Upper lobe of right lung (tissue), 1 donor: Measurements from ENCODE around the gene BLOC1S1. TPM values are rescaled to one million over a fixed set of nuclear protein-coding genes. Genes with fewer than 3 reads are reported as not detected.

Source experiments
- ATAC-seq: fragments of 200-7000 bp; cut with Tn5 transposase; one replicate; pipeline ENCODE4 v1.9.1; 2020; ENCODE audit warnings: mild to moderate bottlenecking, moderate library complexity
- DNase-seq: peaks from one replicate; pipeline ENCODE4 v3.0.0-alpha.2; 2020
- H3K27ac ChIP-seq: fragments of 200-600 bp; one replicate; pipeline ENCODE4 v1.8.0; 2022
- H3K27me3 ChIP-seq: fragments of 200-600 bp; one replicate; pipeline ENCODE4 v1.8.0; 2022; ENCODE audit warnings: mild to moderate bottlenecking
- H3K36me3 ChIP-seq: fragments of 200-600 bp; one replicate; pipeline ENCODE4 v1.8.0; 2022
- H3K4me1 ChIP-seq: fragments of 200-600 bp; one replicate; pipeline ENCODE4 v1.8.0; 2022
- H3K4me3 ChIP-seq: fragments of 200-600 bp; one replicate; pipeline ENCODE4 v1.8.0; 2022; ENCODE audit warnings: mild to moderate bottlenecking
- H3K9me3 ChIP-seq: fragments of 200-600 bp; one replicate; pipeline ENCODE4 v1.8.0; 2022
- intact Hi-C: fragments of 100-400 bp; cut with DNase I; formaldehyde crosslinking; loops from one replicate; pipeline ENCODE4 v1.11.0; 2022
- total RNA-seq: library from RNA; stranded (reverse); fragmentation: NEBNext Ultra II Directional; extraction: Animal tissue kit (Norgen Biotek cat#: 25700); gene quantifications from one replicate; pipeline ENCODE4 v1.2.1, GENCODE V29; 2021
- TF ChIP-seq, protein P1 (sequence below): fragments of 200-600 bp; IDR thresholded peaks from one replicate; pipeline ENCODE4 v1.8.0; 2022; ENCODE audit warnings: antibody characterized with exemption
- donor health status: DM: no; HTN: yes; CAD: no; lungs with severe emphysema.

The BLOC1S1 gene
- total RNA-seq, 1 donor from 2014 or later = 129 TPM

DNA sequence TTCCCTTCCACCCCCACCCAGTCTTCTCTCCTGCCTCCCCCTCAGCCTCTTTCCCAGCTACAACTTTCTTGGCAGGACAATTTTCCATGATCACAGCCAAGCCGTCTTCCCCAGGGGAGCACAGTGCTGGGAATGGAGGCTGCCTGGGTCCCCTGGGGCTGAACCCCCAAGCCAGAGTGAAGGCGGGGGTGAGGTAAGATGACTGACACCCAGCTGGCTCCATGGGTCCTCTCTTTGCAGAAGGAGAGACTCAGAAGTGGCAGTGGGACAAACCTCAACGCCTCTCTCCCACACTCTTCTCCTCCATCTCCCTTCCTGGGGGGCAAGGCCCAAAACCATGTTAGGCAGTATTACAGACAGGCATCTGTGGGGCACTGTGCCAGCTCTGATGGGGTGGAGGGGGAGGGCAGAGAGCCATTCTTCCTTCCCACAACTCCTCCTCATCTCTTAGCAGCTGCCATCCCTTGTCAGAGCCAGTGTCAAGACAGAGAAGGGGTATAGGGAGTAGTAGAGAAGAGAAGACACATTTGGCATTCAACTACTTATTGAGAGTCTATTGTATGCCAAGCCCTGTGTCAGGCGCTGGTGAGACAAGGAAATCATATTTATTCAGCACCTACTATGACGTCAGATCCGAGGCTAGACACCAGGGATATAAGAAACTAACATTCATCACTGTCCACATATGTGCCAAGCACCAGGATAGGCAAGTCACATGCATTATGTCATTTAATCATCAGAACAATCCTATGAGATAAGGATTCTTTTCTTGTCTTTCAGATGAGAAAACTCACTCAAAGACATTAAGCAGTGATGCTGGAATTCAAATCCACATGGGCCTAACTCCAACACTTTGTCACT lies 11.7 kb upstream of the BLOC1S1 start:
- intact Hi-C loops = no loop called here
- TF ChIP-seq, protein P1, sequence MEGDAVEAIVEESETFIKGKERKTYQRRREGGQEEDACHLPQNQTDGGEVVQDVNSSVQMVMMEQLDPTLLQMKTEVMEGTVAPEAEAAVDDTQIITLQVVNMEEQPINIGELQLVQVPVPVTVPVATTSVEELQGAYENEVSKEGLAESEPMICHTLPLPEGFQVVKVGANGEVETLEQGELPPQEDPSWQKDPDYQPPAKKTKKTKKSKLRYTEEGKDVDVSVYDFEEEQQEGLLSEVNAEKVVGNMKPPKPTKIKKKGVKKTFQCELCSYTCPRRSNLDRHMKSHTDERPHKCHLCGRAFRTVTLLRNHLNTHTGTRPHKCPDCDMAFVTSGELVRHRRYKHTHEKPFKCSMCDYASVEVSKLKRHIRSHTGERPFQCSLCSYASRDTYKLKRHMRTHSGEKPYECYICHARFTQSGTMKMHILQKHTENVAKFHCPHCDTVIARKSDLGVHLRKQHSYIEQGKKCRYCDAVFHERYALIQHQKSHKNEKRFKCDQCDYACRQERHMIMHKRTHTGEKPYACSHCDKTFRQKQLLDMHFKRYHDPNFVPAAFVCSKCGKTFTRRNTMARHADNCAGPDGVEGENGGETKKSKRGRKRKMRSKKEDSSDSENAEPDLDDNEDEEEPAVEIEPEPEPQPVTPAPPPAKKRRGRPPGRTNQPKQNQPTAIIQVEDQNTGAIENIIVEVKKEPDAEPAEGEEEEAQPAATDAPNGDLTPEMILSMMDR = no peak
- ATAC-seq (no peak), DNase-seq (no peak)
- peaks cover 11% of the 10 kb centered on the region for H3K27me3 ChIP-seq
- no peak overlapping the region for H3K4me3 ChIP-seq
- H3K4me1 ChIP-seq = peaks cover 14% of the 10 kb centered on the region
- no peaks in the 10 kb centered on the region for H3K36me3 ChIP-seq
- no peak overlapping the region for H3K27ac ChIP-seq
- no peaks in the 10 kb centered on the region for H3K9me3 ChIP-seq

- no peaks in the 10 kb centered on the region for H3K36me3 ChIP-seq
- no peak overlapping the region for H3K27ac ChIP-seq
- peaks cover 11% of the 10 kb centered on the region for H3K27me3 ChIP-seq
- TF ChIP-seq, protein P1 = no peak
- H3K4me3 ChIP-seq = peak overlapping the region; percentile 64
- ATAC-seq = no peak
- no peak for DNase-seq
- H3K9me3 ChIP-seq = no peaks in the 10 kb centered on the region
- peaks cover 17% of the 10 kb centered on the region for H3K4me1 ChIP-seq
- intact Hi-C loops = no loop called here
Measured at GRCh38 chr12:55704824-55705718, 10.8 kb upstream of the BLOC1S1 start.

- TF ChIP-seq, protein P1 = peak; percentile 25
- H3K27me3 ChIP-seq = peaks cover 11% of the 10 kb centered on the region
- intact Hi-C loops = no loop called here
- no peaks in the 10 kb centered on the region for H3K36me3 ChIP-seq
- peak overlapping the region; percentile 64 for H3K4me3 ChIP-seq
- H3K9me3 ChIP-seq = no peaks in the 10 kb centered on the region
- H3K4me1 ChIP-seq = peaks cover 17% of the 10 kb centered on the region
- ATAC-seq = no peak
- no peak for DNase-seq
- no peak overlapping the region for H3K27ac ChIP-seq
Measured at GRCh38 chr12:55705782-55706402, 10.0 kb upstream of the BLOC1S1 start.

- Histone ChIP-seq H3K27ac (no peak overlapping the region), H3K4me3 (peak overlapping the region; percentile 64), H3K36me3 (no peaks in the 10 kb centered on the region), H3K9me3 (no peaks in the 10 kb centered on the region), H3K4me1 (peaks cover 17% of the 10 kb centered on the region), H3K27me3 (peaks cover 11% of the 10 kb centered on the region)
- no peak for DNase-seq
- TF ChIP-seq, protein P1 = no peak
- ATAC-seq = no peak
- intact Hi-C loops = no loop called here
Measured at GRCh38 chr12:55706568-55707218, 9.2 kb upstream of the BLOC1S1 start.

- peaks cover 17% of the 10 kb centered on the region for H3K4me1 ChIP-seq
- H3K27ac ChIP-seq = no peak overlapping the region
- peaks cover 11% of the 10 kb centered on the region for H3K27me3 ChIP-seq
- no peaks in the 10 kb centered on the region for H3K36me3 ChIP-seq
- H3K4me3 ChIP-seq = peak overlapping the region; percentile 64
- intact Hi-C loops = no loop called here
- DNase-seq (no peak), ATAC-seq (peak; percentile 20)
- no peaks in the 10 kb centered on the region for H3K9me3 ChIP-seq
- TF ChIP-seq, protein P1 = no peak
Measured at GRCh38 chr12:55707219-55707671, 8.6 kb upstream of the BLOC1S1 start.
